Neural cell (in vitro differentiated cells): ENCODE results near the gene RANBP9. TPM values are rescaled to one million over a fixed set of nuclear protein-coding genes. Genes with fewer than 3 reads are reported as not detected.

Experiments used
- H2AFZ ChIP-seq: fragments of 200-600, 300-800 bp; sonication (generic), shearing (Covaris generic); 2 replicates; pipeline ENCODE4 v1.6.0; 2014; ENCODE audit warnings: low read depth, mild to moderate bottlenecking, antibody characterized with exemption, low read length, moderate library complexity
- H3F3A ChIP-seq: fragments of 200-600 bp; shearing (Covaris generic); 2 replicates; pipeline ENCODE4 v1.6.1; 2016; ENCODE audit warnings: mild to moderate bottlenecking, moderate library complexity, mixed read lengths, antibody characterized with exemption, low read length; ENCODE audit not compliant: insufficient read depth, poor library complexity, severe bottlenecking
- H3K27ac ChIP-seq: fragments of 200-600, 300-800 bp; sonication (generic), shearing (Covaris generic); 2 replicates; pipeline ENCODE4 v1.5.1; 2014; ENCODE audit warnings: mild to moderate bottlenecking, low read length, moderate library complexity
- H3K27me3 ChIP-seq: fragments of 300-800, 200-600 bp; sonication (generic), shearing (Covaris generic); 2 replicates; pipeline ENCODE4 v1.6.0; 2014; ENCODE audit warnings: mild to moderate bottlenecking, low read depth, low read length, moderate library complexity; ENCODE audit not compliant: insufficient read depth
- H3K36me3 ChIP-seq: fragments of 300-800, 200-600 bp; sonication (generic), shearing (Covaris generic); 2 replicates; pipeline ENCODE4 v1.5.1; 2014; ENCODE audit warnings: mild to moderate bottlenecking, antibody characterized with exemption, low read length, moderate library complexity; ENCODE audit not compliant: insufficient read depth
- H3K4me2 ChIP-seq: fragments of 300-800, 200-600 bp; sonication (generic), shearing (Covaris generic); 2 replicates; pipeline ENCODE4 v1.6.0; 2014; ENCODE audit warnings: mild to moderate bottlenecking, low read length
- H3K4me3 ChIP-seq: fragments of 300-800, 200-600 bp; sonication (generic), shearing (Covaris generic); 2 replicates; pipeline ENCODE4 v1.5.1; 2014; ENCODE audit warnings: mild to moderate bottlenecking, low read length, moderate library complexity
- H3K79me2 ChIP-seq: fragments of 200-600 bp; shearing (Covaris generic); replicated peaks from 2 replicates; pipeline ENCODE4 v1.6.0; 2014; ENCODE audit warnings: mild to moderate bottlenecking, low read length, moderate library complexity; ENCODE audit not compliant: insufficient read depth
- H3K9ac ChIP-seq: fragments of 300-800, 200-600 bp; sonication (generic), shearing (Covaris generic); 2 replicates; pipeline ENCODE4 v1.6.1; 2016; ENCODE audit warnings: mild to moderate bottlenecking, low read length, mixed read lengths
- H3K9me2 ChIP-seq: fragments of 200-600 bp; shearing (Covaris generic); 2 replicates; pipeline ENCODE4 v1.6.1; 2016; ENCODE audit warnings: mild to moderate bottlenecking, low read length, mixed read lengths; ENCODE audit not compliant: insufficient read depth
- H3K9me3 ChIP-seq: fragments of 200-600, 300-800 bp; sonication (generic), shearing (Covaris generic); 2 replicates; pipeline ENCODE4 v1.6.1; 2016; ENCODE audit warnings: mild to moderate bottlenecking, mixed run types, low read length, moderate library complexity, mixed read lengths
- H4K20me1 ChIP-seq: fragments of 200-600 bp; shearing (Covaris generic); 2 replicates; pipeline ENCODE4 v1.6.1; 2016; ENCODE audit warnings: mild to moderate bottlenecking, mixed run types; ENCODE audit not compliant: insufficient read depth
- EP300 ChIP-seq: fragments of 450-650 bp; conservative IDR thresholded peaks from 2 replicates; pipeline ENCODE4 v1.6.1; 2014; ENCODE audit warnings: antibody characterized with exemption, mild to moderate bottlenecking, moderate library complexity; ENCODE audit not compliant: poor library complexity, severe bottlenecking
- EZH2 ChIP-seq: fragments of 200-600, 300-800 bp; shearing (Covaris generic), sonication (generic); IDR thresholded peaks from 2 replicates; pipeline ENCODE4 v1.6.1; 2014; ENCODE audit warnings: antibody characterized with exemption, low read length, borderline replicate concordance, mild to moderate bottlenecking; ENCODE audit not compliant: insufficient read depth, poor library complexity, severe bottlenecking
- MXI1 ChIP-seq: fragments of 450-650 bp; conservative IDR thresholded peaks from 2 replicates; pipeline ENCODE4 v1.6.1; 2014; ENCODE audit warnings: antibody characterized with exemption, mild to moderate bottlenecking; ENCODE audit not compliant: poor library complexity, severe bottlenecking
- POLR2AphosphoS5 ChIP-seq: IDR thresholded peaks from 2 replicates; pipeline ENCODE4 v1.6.1; 2012
- RAD21 ChIP-seq: fragments of 450-650 bp; conservative IDR thresholded peaks from 2 replicates; pipeline ENCODE4 v1.6.1; 2014; ENCODE audit warnings: antibody characterized with exemption, mild to moderate bottlenecking, moderate library complexity
- SMC3 ChIP-seq: fragments of 450-650 bp; conservative IDR thresholded peaks from 2 replicates; pipeline ENCODE4 v1.6.1; 2014; ENCODE audit warnings: antibody characterized with exemption, mild to moderate bottlenecking, moderate library complexity; ENCODE audit not compliant: poor library complexity
- TAF1 ChIP-seq: IDR thresholded peaks from 2 replicates; pipeline ENCODE4 v1.6.1; 2012; ENCODE audit warnings: low read depth
- polyA plus RNA-seq: library from polyadenylated mRNA; depleted of rRNA; stranded (reverse); fragments of >200 nt; gene quantifications from 2 replicates; pipeline ENCODE4 v1.2.3, GENCODE V29; 2014
- TF ChIP-seq, protein P1 (sequence below): fragments of 450-650 bp; IDR thresholded peaks from 2 replicates; pipeline ENCODE4 v1.5.1; 2014; ENCODE audit warnings: antibody characterized with exemption, mild to moderate bottlenecking, moderate library complexity; ENCODE audit not compliant: poor library complexity, severe bottlenecking
- TF ChIP-seq, protein P2 (sequence below): IDR thresholded peaks from 2 replicates; pipeline ENCODE4 v1.6.1; 2012; ENCODE audit warnings: borderline replicate concordance

The RANBP9 gene
- polyA plus RNA-seq, 1 donor from 2014 or later: 52.2 TPM

DNA sequence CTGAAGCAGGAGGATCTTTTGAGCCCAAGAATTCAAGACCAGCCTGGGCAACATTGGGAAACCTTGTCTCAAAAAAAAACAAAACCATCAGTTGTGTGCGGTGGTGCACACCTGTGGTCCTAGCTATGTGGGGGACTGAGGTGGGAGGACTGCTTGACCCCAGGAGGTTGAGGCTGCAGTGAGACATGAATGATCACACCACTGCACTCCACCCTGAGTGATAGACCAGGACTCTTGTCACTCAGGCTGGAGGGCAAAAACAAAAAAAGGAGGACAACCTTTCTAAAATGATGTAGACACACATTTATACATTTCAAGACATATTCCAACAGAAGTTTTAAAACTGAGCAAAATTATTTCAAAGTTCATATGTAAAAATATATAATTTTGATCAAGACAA, 51.4 kb downstream of the RANBP9 start:
- Histone ChIP-seq H3K4me3 (no peak overlapping the region), H3K9me3 (no peaks in the 10 kb centered on the region), H3F3A (no peaks in the 10 kb centered on the region), H3K36me3 (no peaks in the 10 kb centered on the region), H3K27me3 (no peaks in the 10 kb centered on the region), H3K79me2 (peaks cover 72% of the 10 kb centered on the region), H3K4me2 (no peak overlapping the region), H2AFZ (no peak overlapping the region), H3K9me2 (no peaks in the 10 kb centered on the region), H3K27ac (no peak overlapping the region), H3K9ac (no peak overlapping the region), H4K20me1 (no peaks in the 10 kb centered on the region)
- TF ChIP-seq MXI1 (no peak), SMC3 (no peak), RAD21 (no peak), EZH2 (no peak), TAF1 (no peak), POLR2AphosphoS5 (no peak)
- TF ChIP-seq, protein P1, sequence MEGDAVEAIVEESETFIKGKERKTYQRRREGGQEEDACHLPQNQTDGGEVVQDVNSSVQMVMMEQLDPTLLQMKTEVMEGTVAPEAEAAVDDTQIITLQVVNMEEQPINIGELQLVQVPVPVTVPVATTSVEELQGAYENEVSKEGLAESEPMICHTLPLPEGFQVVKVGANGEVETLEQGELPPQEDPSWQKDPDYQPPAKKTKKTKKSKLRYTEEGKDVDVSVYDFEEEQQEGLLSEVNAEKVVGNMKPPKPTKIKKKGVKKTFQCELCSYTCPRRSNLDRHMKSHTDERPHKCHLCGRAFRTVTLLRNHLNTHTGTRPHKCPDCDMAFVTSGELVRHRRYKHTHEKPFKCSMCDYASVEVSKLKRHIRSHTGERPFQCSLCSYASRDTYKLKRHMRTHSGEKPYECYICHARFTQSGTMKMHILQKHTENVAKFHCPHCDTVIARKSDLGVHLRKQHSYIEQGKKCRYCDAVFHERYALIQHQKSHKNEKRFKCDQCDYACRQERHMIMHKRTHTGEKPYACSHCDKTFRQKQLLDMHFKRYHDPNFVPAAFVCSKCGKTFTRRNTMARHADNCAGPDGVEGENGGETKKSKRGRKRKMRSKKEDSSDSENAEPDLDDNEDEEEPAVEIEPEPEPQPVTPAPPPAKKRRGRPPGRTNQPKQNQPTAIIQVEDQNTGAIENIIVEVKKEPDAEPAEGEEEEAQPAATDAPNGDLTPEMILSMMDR: no peak

DNA sequence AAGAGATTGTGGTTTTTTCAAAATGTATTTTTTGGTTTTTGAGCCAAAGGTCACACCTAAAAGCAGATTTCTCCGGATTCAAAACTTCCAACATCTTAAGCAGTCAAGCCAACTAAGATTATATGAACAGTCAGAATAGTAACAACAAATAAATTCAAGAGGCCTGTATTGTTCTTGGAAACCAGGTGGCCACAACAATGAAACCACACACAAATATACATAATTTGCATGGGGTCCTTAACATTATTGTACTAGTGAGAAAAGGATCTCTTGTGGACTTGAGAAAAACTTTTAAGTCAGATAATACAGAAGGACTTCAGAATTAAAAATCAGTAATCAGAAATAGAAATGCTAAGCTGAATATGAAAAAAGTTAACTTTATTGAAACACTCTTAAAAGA, 55.9 kb downstream of the RANBP9 start:
- Histone ChIP-seq H3K27ac (no peak overlapping the region), H3F3A (no peaks in the 10 kb centered on the region), H3K9me2 (no peaks in the 10 kb centered on the region), H3K27me3 (no peaks in the 10 kb centered on the region), H4K20me1 (no peaks in the 10 kb centered on the region), H2AFZ (no peak overlapping the region), H3K79me2 (peaks cover 26% of the 10 kb centered on the region), H3K9me3 (no peaks in the 10 kb centered on the region), H3K9ac (no peak overlapping the region), H3K36me3 (no peaks in the 10 kb centered on the region), H3K4me3 (no peak overlapping the region), H3K4me2 (no peak overlapping the region)
- TF ChIP-seq, protein P1: no peak
- TF ChIP-seq RAD21 (no peak), SMC3 (no peak), TAF1 (no peak), EP300 (no peak)
- TF ChIP-seq, protein P2, sequence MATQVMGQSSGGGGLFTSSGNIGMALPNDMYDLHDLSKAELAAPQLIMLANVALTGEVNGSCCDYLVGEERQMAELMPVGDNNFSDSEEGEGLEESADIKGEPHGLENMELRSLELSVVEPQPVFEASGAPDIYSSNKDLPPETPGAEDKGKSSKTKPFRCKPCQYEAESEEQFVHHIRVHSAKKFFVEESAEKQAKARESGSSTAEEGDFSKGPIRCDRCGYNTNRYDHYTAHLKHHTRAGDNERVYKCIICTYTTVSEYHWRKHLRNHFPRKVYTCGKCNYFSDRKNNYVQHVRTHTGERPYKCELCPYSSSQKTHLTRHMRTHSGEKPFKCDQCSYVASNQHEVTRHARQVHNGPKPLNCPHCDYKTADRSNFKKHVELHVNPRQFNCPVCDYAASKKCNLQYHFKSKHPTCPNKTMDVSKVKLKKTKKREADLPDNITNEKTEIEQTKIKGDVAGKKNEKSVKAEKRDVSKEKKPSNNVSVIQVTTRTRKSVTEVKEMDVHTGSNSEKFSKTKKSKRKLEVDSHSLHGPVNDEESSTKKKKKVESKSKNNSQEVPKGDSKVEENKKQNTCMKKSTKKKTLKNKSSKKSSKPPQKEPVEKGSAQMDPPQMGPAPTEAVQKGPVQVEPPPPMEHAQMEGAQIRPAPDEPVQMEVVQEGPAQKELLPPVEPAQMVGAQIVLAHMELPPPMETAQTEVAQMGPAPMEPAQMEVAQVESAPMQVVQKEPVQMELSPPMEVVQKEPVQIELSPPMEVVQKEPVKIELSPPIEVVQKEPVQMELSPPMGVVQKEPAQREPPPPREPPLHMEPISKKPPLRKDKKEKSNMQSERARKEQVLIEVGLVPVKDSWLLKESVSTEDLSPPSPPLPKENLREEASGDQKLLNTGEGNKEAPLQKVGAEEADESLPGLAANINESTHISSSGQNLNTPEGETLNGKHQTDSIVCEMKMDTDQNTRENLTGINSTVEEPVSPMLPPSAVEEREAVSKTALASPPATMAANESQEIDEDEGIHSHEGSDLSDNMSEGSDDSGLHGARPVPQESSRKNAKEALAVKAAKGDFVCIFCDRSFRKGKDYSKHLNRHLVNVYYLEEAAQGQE: no peak
